Measurements from ENCODE around the gene PCED1B. TPM values are rescaled to one million over a fixed set of nuclear protein-coding genes. Genes with fewer than 3 reads are reported as not detected.

PCED1B gene
- total RNA-seq, 1 experiment from 2014 or later, result 0.86 TPM

GRCh38 chr12:47221256-47222023 lies 142.0 kb downstream of the PCED1B start:
- ChIA-PET CTCF (no interaction called here), RAD21 (ENCODE audit: low non-redundant PET in 1 of 2, low total read pairs in 2 of 2, uncharacterized antibody in 2 of 2, unreplicated experiment in 2 of 2) (no interaction called here), POLR2A (interaction anchor here (0.5 kb wide), 1 partner anchor 19 kb away, joined by 3 read pairs; no protein-coding TSS in a partner anchor)
- Histone ChIP-seq H3K27me3 (ENCODE audit: insufficient read depth, low read length) (no peaks in the 10 kb centered on the region), H4K20me1 (ENCODE audit: insufficient read depth) (no peaks in the 10 kb centered on the region), H3K9ac (ENCODE audit: low read length) (no peak overlapping the region), H3K4me3 (replicated peaks in 1 of 2; ENCODE audit: low read depth in 1 of 2, low read length in 2 of 2) (no peak overlapping the region), H3K4me1 (ENCODE audit: control insufficient read depth in 1 of 2, insufficient read depth in 2 of 2, low read length in 2 of 2) (peaks cover 7 to 21% of the 10 kb centered on the region in 2 experiments; a peak in 3 of 4 replicates), H3K79me2 (ENCODE audit: insufficient read depth, low read length) (no peaks in the 10 kb centered on the region), H3K9me3 (ENCODE audit: control insufficient read depth in 1 of 2, insufficient read depth in 1 of 2, low read depth in 1 of 2, low read length in 2 of 2) (no peaks in the 10 kb centered on the region), H2AFZ (ENCODE audit: low read depth, low read length, poor library complexity, severe bottlenecking) (no peak overlapping the region), H3K9me2 (ENCODE audit: insufficient read depth) (no peaks in the 10 kb centered on the region), H3K4me2 (ENCODE audit: low read length) (no peak overlapping the region), H3K27ac (ENCODE audit: low read depth, low read length) (no peak overlapping the region), H3K36me3 (ENCODE audit: control insufficient read depth in 1 of 2, insufficient read depth in 2 of 2, low read length in 2 of 2) (no peaks in the 10 kb centered on the region)
- intact Hi-C loops (cut with micrococcal nuclease), result no loop called here
- no peak for DNase-seq (ENCODE audit: low read depth, low spot score)
- no peak for ATAC-seq
- BruUV-seq (replicated peaks), result no TSS peak
- TF ChIP-seq ZNF274 (IDR thresholded peaks at IDR 0.05; ENCODE audit: low read depth, low read length) (no peak), ELF1 (IDR thresholded peaks at IDR 0.05; ENCODE audit: borderline replicate concordance, low read depth) (no peak), EZH2 (IDR thresholded peaks at IDR 0.05) (no peak), FOSL1 (IDR thresholded peaks at IDR 0.05; ENCODE audit: low read depth) (no peak), YY1 (IDR thresholded peaks at IDR 0.05; ENCODE audit: extremely low read depth, insufficient replicate concordance, low read depth, low read length) (no peak), POLR2AphosphoS5 (IDR thresholded peaks at IDR 0.05; ENCODE audit: low read depth, low read length) (no peak), CBX3 (IDR thresholded peaks at IDR 0.05; ENCODE audit: low read depth) (no peak), SRF (IDR thresholded peaks at IDR 0.05; ENCODE audit: low read depth) (no peak), SP1 (IDR thresholded peaks at IDR 0.05; ENCODE audit: low read depth) (no peak), EGR1 (IDR thresholded peaks at IDR 0.05; ENCODE audit: low read depth) (no peak), JUND (IDR thresholded peaks at IDR 0.05) (no peak), ZBTB33 (IDR thresholded peaks at IDR 0.05; ENCODE audit: extremely low read depth, insufficient replicate concordance, low read length) (no peak), CEBPB (IDR thresholded peaks at IDR 0.05; ENCODE audit: low read depth) (no peak), SIN3A (IDR thresholded peaks at IDR 0.05; ENCODE audit: low read depth) (no peak), RAD21 (IDR thresholded peaks at IDR 0.05; ENCODE audit: low read depth) (no peak), CTCF (IDR thresholded peaks at IDR 0.05 in 2 of 3, conservative IDR thresholded peaks at IDR 0.05 in 1 of 3; ENCODE audit: borderline replicate concordance in 1 of 3, insufficient read depth in 1 of 3, low read depth in 2 of 3, low read length in 2 of 3) (no peak), EZH2phosphoT487 (IDR thresholded peaks at IDR 0.05; ENCODE audit: borderline replicate concordance) (no peak)
- TF ChIP-seq, protein P1, sequence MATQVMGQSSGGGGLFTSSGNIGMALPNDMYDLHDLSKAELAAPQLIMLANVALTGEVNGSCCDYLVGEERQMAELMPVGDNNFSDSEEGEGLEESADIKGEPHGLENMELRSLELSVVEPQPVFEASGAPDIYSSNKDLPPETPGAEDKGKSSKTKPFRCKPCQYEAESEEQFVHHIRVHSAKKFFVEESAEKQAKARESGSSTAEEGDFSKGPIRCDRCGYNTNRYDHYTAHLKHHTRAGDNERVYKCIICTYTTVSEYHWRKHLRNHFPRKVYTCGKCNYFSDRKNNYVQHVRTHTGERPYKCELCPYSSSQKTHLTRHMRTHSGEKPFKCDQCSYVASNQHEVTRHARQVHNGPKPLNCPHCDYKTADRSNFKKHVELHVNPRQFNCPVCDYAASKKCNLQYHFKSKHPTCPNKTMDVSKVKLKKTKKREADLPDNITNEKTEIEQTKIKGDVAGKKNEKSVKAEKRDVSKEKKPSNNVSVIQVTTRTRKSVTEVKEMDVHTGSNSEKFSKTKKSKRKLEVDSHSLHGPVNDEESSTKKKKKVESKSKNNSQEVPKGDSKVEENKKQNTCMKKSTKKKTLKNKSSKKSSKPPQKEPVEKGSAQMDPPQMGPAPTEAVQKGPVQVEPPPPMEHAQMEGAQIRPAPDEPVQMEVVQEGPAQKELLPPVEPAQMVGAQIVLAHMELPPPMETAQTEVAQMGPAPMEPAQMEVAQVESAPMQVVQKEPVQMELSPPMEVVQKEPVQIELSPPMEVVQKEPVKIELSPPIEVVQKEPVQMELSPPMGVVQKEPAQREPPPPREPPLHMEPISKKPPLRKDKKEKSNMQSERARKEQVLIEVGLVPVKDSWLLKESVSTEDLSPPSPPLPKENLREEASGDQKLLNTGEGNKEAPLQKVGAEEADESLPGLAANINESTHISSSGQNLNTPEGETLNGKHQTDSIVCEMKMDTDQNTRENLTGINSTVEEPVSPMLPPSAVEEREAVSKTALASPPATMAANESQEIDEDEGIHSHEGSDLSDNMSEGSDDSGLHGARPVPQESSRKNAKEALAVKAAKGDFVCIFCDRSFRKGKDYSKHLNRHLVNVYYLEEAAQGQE (IDR thresholded peaks at IDR 0.05; ENCODE audit: low read depth), result no peak
- TF ChIP-seq, protein P2, sequence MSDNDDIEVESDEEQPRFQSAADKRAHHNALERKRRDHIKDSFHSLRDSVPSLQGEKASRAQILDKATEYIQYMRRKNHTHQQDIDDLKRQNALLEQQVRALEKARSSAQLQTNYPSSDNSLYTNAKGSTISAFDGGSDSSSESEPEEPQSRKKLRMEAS (IDR thresholded peaks at IDR 0.05), result no peak
- TF ChIP-seq, protein P3, sequence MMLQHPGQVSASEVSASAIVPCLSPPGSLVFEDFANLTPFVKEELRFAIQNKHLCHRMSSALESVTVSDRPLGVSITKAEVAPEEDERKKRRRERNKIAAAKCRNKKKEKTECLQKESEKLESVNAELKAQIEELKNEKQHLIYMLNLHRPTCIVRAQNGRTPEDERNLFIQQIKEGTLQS (IDR thresholded peaks at IDR 0.05), result no peak

Measured in HCT116 (cell line).